ENCODE results near the gene PXMP4.
A peak's percentile ranks its signal among the peaks of the same experiment; 100 is the strongest.

Gene PXMP4

DNA sequence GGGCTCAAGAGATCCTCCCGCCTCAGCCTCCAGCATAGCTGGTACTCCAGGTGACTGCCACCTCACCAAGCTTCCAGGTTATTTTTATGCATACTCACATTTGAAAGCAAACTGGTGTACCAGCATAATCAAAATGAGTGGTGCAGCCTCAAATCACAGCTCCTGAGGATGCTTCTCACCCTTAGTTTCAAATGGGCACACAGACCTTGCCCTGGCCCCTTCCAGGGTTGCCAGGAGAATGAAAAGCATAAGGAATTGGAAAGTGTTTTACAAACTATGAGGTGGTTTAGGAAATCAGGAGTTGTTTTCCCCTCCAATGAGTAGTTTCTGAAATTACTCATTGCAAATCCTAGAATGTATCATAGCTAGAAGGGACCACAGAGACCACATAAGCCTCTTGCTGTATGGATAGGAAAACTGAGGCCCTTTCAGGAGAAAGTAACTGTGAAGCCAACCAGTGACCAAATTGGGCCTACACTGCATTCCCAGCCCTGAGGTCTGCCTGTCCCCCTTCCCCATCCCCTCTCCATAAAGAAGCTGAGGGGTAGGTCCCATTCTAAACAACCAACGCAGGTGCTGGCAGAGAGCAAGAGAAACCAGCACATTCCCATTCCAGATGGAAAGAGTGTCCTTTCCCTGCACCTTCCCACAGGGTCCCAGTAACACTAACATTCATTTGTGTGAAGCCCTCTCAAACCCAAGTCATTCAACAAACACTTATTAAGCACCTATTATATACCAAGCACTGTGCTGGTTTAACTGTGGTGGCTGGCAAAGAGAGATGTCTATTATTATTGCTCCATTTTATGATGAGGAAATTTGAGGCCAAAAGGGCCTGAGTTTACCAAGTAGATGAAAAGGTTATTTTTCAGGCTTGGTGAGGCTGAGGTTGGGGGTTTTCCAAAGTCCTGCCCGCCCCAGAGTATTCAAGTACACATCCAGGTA, 31.8 kb downstream of the PXMP4 start:
- H3K9me3 ChIP-seq (ENCODE audit: control insufficient read depth, insufficient read depth, low read length): no peaks in the 10 kb centered on the region
- H3K36me3 ChIP-seq (ENCODE audit: insufficient read depth, low read length): no peaks in the 10 kb centered on the region
- no peak overlapping the region for H3K9ac ChIP-seq (ENCODE audit: low read depth, low read length)
- peaks cover 15% of the 10 kb centered on the region for H3K4me1 ChIP-seq (ENCODE audit: insufficient read depth, low read length)

GRCh38 chr20:33687370-33687915, 32.7 kb downstream of the PXMP4 start:
- H3K9me3 ChIP-seq (ENCODE audit: control insufficient read depth, insufficient read depth, low read length): no peaks in the 10 kb centered on the region
- H3K36me3 ChIP-seq (ENCODE audit: insufficient read depth, low read length): no peaks in the 10 kb centered on the region
- H3K4me1 ChIP-seq (ENCODE audit: insufficient read depth, low read length): peaks cover 15% of the 10 kb centered on the region
- H3K9ac ChIP-seq (ENCODE audit: low read depth, low read length): no peak overlapping the region

GRCh38 chr20:33686984-33687366, 33.1 kb downstream of the PXMP4 start:
- no peaks in the 10 kb centered on the region for H3K9me3 ChIP-seq (ENCODE audit: control insufficient read depth, insufficient read depth, low read length)
- H3K36me3 ChIP-seq (ENCODE audit: insufficient read depth, low read length): no peaks in the 10 kb centered on the region
- H3K4me1 ChIP-seq (ENCODE audit: insufficient read depth, low read length): peaks cover 15% of the 10 kb centered on the region
- H3K9ac ChIP-seq (ENCODE audit: low read depth, low read length): peak overlapping the region; percentile 39; the same call in 1 of the 2 replicates

DNA sequence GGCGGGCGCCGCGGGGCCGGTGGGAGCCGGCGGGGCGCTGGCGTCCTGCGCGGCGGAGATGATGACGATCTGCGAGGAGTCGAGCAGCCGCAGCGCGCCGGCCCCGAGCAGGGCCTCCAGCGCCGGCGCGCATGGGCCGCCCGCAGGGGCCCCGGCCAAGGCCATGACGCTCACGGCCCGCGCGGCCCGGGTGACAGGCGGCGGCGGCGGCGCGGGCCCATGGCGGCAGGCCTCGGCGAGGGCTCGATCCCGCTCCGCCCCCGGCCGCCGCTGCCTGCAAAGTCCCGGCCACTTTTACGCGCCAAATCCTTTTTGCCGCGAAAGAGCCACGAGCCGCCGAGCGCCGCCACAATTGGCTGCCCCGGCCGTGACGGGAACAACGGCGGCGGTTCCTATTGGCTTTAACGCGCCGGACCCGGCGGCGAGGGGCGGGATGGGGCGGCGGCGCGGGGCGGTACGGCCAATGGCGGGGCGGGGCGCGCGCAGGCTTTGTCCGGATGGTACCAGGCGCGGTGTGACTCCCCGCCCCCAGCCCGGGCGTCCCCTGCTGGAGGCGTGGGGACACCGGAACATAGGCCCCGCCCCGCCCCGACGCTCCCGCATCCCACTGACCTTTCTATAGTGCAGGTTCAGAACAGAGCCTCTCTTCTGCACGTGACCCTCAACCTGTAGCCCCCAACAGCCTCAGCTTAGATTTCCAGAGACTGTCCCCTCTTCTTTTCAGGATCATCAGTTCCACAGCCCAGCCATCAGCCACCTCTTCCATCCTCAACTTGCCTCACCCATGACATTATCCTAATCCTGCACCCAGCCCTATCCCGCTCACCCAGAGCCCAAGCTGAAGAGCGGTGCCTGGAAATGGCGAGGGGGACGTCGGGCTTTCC, 33.8 kb downstream of the PXMP4 start, which contains the start of gene E2F1:
Gene E2F1 (minus strand): TSS at position 286 of the 884 bp plus-strand sequence. CDS start 121 bp downstream, at position 165.
- Histone ChIP-seq H3K36me3 (ENCODE audit: insufficient read depth, low read length) (no peaks in the 10 kb centered on the region), H3K9ac (ENCODE audit: low read depth, low read length) (peak within 1 kb of the TSS; percentile 42), H3K4me1 (ENCODE audit: insufficient read depth, low read length) (peaks cover 15% of the 10 kb centered on the region), H3K9me3 (ENCODE audit: control insufficient read depth, insufficient read depth, low read length) (no peaks in the 10 kb centered on the region)

DNA sequence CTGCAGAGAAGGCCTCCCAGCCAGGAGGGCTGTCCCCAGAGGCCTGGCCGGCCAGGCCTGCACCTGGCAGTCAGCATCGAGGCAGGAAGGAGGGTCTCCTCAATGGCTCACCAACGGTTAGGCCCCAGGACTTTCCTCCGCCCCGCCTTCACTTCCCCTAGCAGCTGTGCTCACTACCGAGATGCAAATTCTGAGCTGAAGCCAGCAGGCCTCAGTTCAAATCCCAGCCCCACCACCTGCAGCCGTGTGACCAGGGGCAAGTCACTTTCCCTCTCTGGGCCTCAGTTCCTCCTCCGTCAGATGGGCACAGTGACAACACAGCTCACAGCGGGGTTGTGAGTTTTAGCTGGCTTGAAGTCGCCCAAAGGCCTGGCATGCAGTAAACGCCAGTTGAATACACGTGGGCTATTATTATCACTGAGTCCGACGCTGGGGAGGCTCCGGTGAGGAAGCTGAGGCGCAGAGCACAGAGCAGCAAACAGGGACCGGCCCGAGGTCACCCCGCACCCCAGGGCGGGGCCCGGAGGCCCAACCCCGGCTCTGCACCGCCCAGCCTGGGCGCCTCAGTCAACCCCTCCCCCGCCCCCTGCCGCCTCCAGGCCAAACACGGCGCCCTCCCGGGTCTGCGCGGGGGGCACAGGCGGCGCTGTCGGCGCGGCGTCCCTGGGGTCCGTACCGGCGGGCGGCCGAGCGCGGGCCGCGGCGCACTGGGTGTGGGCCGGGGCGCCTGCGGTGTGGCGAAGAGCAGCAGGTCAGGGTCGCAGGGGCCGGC, 34.6 kb downstream of the PXMP4 start:
- Histone ChIP-seq H3K36me3 (ENCODE audit: insufficient read depth, low read length) (no peaks in the 10 kb centered on the region), H3K9ac (ENCODE audit: low read depth, low read length) (peak overlapping the region; percentile 42), H3K9me3 (ENCODE audit: control insufficient read depth, insufficient read depth, low read length) (no peaks in the 10 kb centered on the region), H3K4me1 (ENCODE audit: insufficient read depth, low read length) (peaks cover 15% of the 10 kb centered on the region)

- Histone ChIP-seq H3K36me3 (ENCODE audit: insufficient read depth, low read length) (no peaks in the 10 kb centered on the region), H3K4me1 (ENCODE audit: insufficient read depth, low read length) (peaks cover 11% of the 10 kb centered on the region), H3K9ac (ENCODE audit: low read depth, low read length) (peak overlapping the region; percentile 42), H3K9me3 (ENCODE audit: control insufficient read depth, insufficient read depth, low read length) (no peaks in the 10 kb centered on the region)
Measured at GRCh38 chr20:33684533-33685327, 35.4 kb downstream of the PXMP4 start.

GRCh38 chr20:33681728-33682353, 38.3 kb downstream of the PXMP4 start:
- Histone ChIP-seq H3K36me3 (ENCODE audit: insufficient read depth, low read length) (no peaks in the 10 kb centered on the region; the same call in 1 of the 2 replicates), H3K9ac (ENCODE audit: low read depth, low read length) (no peak overlapping the region), H3K4me1 (ENCODE audit: insufficient read depth, low read length) (peaks cover 7% of the 10 kb centered on the region; the same call in 1 of the 2 replicates), H3K9me3 (ENCODE audit: control insufficient read depth, insufficient read depth, low read length) (no peaks in the 10 kb centered on the region)

DNA sequence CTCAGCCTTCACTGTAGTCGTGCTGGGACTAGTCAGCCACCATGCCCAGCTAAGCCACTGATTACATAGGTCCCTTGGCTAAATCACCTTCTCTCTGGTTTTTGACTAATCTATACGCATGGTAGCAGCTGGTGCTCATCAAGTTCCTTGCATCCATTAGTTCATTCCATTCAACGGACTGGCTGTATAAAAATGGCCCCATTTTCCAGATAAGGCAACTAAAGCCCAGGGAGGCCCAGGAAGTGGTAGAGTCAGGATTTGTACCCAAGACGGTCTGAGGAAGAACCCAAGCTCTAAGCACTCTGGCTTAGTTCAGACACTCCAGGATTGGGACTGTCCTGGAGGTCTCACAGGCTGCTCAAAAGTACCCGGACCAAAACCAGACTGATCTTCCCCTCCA, 38.8 kb downstream of the PXMP4 start:
- Histone ChIP-seq H3K36me3 (ENCODE audit: insufficient read depth, low read length) (no peaks in the 10 kb centered on the region; the same call in none of the 2 replicates), H3K4me1 (ENCODE audit: insufficient read depth, low read length) (peaks cover 4% of the 10 kb centered on the region; the same call in 1 of the 2 replicates), H3K9me3 (ENCODE audit: control insufficient read depth, insufficient read depth, low read length) (no peaks in the 10 kb centered on the region), H3K9ac (ENCODE audit: low read depth, low read length) (no peak overlapping the region)

DNA sequence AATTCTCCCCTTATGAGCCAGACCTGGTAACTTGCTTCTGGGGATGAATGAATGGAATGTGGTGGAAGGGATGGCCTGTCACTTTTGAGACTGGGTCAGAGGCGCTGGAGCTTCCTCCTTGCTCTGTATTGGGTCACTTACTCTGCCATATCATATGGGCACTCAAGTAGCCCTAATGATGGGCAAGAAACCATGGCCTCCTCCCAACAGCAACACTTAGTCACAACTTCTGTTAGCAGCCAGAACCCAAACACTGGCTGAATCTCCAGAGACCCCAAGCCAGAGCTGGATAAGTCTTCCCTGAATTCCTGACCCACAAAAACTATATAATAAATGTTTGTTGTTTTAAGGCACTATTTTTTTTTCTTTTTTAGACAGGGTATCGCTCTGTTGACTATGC, 39.4 kb downstream of the PXMP4 start:
- Histone ChIP-seq H3K9me3 (ENCODE audit: control insufficient read depth, insufficient read depth, low read length) (no peaks in the 10 kb centered on the region), H3K36me3 (ENCODE audit: insufficient read depth, low read length) (no peaks in the 10 kb centered on the region; the same call in none of the 2 replicates), H3K4me1 (ENCODE audit: insufficient read depth, low read length) (peaks cover 6% of the 10 kb centered on the region; the same call in 1 of the 2 replicates), H3K9ac (ENCODE audit: low read depth, low read length) (no peak overlapping the region)

DNA sequence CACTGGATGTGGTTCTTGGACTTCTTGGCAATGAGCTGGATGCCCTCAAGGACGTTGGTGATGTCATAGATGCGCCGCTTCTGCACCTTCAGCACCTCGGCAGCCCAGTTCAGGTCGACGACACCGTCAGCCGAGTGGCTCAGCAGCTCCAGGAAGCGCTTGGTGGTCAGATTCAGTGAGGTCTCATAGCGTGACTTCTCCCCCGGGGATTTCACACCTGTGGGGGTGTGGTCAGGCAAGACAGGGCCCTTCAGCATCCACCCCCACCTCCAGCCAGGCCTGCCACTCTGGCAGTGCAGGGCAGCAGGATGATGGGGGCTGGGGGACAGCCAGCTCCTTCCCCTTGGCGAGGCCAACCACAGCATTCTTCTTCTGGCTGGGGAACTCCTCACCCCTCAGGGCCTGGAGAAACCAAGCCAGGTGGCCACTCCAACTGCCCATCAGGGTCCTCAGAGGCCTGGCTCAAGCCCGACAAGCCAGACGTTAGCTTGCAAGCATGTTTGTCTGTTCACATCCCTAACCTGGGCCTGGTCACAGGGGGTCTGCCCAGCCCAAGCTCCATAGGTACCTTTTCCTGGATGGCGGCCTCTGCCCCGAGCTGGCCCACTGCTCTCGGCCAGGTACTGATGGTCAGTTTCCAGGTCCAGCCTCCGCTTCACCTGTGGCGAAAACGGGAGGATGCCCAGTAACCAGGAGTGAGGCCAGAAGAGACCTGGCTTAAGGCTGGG, 40.2 kb downstream of the PXMP4 start:
- Histone ChIP-seq H3K9me3 (ENCODE audit: control insufficient read depth, insufficient read depth, low read length) (no peaks in the 10 kb centered on the region), H3K4me1 (ENCODE audit: insufficient read depth, low read length) (peaks cover 12% of the 10 kb centered on the region; the same call in 1 of the 2 replicates), H3K9ac (ENCODE audit: low read depth, low read length) (no peak overlapping the region), H3K36me3 (ENCODE audit: insufficient read depth, low read length) (no peaks in the 10 kb centered on the region; the same call in none of the 2 replicates)

DNA sequence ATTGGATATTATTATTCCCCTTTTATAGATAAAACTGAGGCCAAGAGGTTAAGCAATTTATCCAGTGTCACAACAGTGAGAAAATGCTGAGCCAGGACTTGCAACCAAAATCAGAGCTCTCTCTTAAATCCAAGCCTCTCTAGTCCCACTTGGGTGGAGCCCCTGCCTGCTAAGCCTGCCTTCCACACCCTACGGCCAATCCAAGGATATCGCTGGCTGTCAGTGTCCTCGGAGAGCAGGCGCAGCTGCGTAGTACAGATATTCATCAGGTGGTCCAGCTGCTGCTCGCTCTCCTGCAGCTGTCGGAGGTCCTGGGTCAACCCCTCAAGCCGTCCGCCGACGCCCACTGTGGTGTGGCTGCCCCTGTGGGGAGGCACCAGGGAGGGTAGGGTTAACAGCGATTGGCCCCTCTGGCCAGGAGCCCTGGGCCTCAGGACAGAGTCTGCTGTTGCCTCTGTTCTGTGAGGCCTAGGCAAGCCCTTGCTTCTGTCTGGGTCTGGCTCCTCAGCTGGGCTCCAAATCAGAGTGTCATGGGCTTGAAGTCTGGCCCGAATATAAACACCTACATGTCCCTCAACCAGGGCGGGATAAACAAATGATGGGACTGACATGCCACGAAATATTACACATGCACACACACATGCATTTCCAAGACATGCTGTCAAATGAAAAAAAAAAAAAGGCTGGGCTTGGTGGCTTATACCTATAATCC, 42.0 kb downstream of the PXMP4 start:
- Histone ChIP-seq H3K9me3 (ENCODE audit: control insufficient read depth, insufficient read depth, low read length) (no peaks in the 10 kb centered on the region), H3K36me3 (ENCODE audit: insufficient read depth, low read length) (no peaks in the 10 kb centered on the region; the same call in none of the 2 replicates), H3K9ac (ENCODE audit: low read depth, low read length) (no peak overlapping the region), H3K4me1 (ENCODE audit: insufficient read depth, low read length) (peaks cover 11% of the 10 kb centered on the region)

Data from ES-I3 (cell line).